IPS-18c (cell line): Measurements from ENCODE around the gene IRAK2.

ENCODE experiments used
- H3K4me3 ChIP-seq: 2 replicates; pipeline ENCODE4 v1.7.0; 2013; ENCODE audit warnings: low read depth, mild to moderate bottlenecking, low read length, moderate library complexity; ENCODE audit not compliant: insufficient read depth
- H3K9me3 ChIP-seq: one replicate; pipeline ENCODE4 v1.6.1; 2013; ENCODE audit warnings: mild to moderate bottlenecking, low read length, moderate library complexity; ENCODE audit not compliant: control insufficient read depth, insufficient read depth

IRAK2 gene

GRCh38 chr3:10198226-10198625 is 33.5 kb downstream of the IRAK2 start:
- H3K4me3 ChIP-seq = no peak overlapping the region

GRCh38 chr3:10198761-10199649 is 34.3 kb downstream of the IRAK2 start:
- Histone ChIP-seq H3K4me3 (no peak overlapping the region), H3K9me3 (no peaks in the 10 kb centered on the region)

More at GRCh38 chr3:10198226-10198625, 33.5 kb downstream of the IRAK2 start:
- no peaks in the 10 kb centered on the region for H3K9me3 ChIP-seq

GRCh38 chr3:10204921-10205320 is 40.2 kb downstream of the IRAK2 start:
- peaks cover 2% of the 10 kb centered on the region for H3K9me3 ChIP-seq
- no peak overlapping the region for H3K4me3 ChIP-seq

- H3K4me3 ChIP-seq = no peak overlapping the region
- peaks cover 2% of the 10 kb centered on the region for H3K9me3 ChIP-seq
These were observed 40.9 kb downstream of the IRAK2 start for GRCh38 chr3:10205451-10206165.

- no peak overlapping the region for H3K4me3 ChIP-seq
- H3K9me3 ChIP-seq = peaks cover 2% of the 10 kb centered on the region
These were observed 41.4 kb downstream of the IRAK2 start for GRCh38 chr3:10206166-10206511.

GRCh38 chr3:10213156-10213792 is 48.6 kb downstream of the IRAK2 start:
- no peak overlapping the region for H3K4me3 ChIP-seq

GRCh38 chr3:10215578-10216368 is 51.1 kb downstream of the IRAK2 start:
- H3K4me3 ChIP-seq = no peak overlapping the region
- H3K9me3 ChIP-seq = peaks cover 2% of the 10 kb centered on the region

More at GRCh38 chr3:10213156-10213792, 48.6 kb downstream of the IRAK2 start:
- H3K9me3 ChIP-seq = peaks cover 4% of the 10 kb centered on the region

GRCh38 chr3:10217359-10217758 is 52.6 kb downstream of the IRAK2 start:
- Histone ChIP-seq H3K9me3 (peaks cover 2% of the 10 kb centered on the region), H3K4me3 (no peak overlapping the region)

GRCh38 chr3:10219737-10220136 is 55.0 kb downstream of the IRAK2 start:
- Histone ChIP-seq H3K4me3 (no peak overlapping the region), H3K9me3 (peaks cover 2% of the 10 kb centered on the region)

- H3K9me3 ChIP-seq = no peaks in the 10 kb centered on the region
- no peak overlapping the region for H3K4me3 ChIP-seq
These were observed 59.2 kb downstream of the IRAK2 start for GRCh38 chr3:10223676-10224639.

- H3K4me3 ChIP-seq = no peak overlapping the region
- H3K9me3 ChIP-seq = no peaks in the 10 kb centered on the region
These were observed 60.3 kb downstream of the IRAK2 start for GRCh38 chr3:10224794-10225665.

GRCh38 chr3:10226293-10226692 is 61.6 kb downstream of the IRAK2 start:
- H3K9me3 ChIP-seq = no peaks in the 10 kb centered on the region
- H3K4me3 ChIP-seq = peak overlapping the region; percentile 21; the same call in 1 of the 2 replicates

- no peak overlapping the region for H3K4me3 ChIP-seq
These were observed 63.7 kb downstream of the IRAK2 start for GRCh38 chr3:10228248-10228950.

GRCh38 chr3:10229576-10229975 is 64.9 kb downstream of the IRAK2 start:
- Histone ChIP-seq H3K9me3 (no peaks in the 10 kb centered on the region), H3K4me3 (no peak overlapping the region)

More at GRCh38 chr3:10228248-10228950, 63.7 kb downstream of the IRAK2 start:
- H3K9me3 ChIP-seq = no peaks in the 10 kb centered on the region

GRCh38 chr3:10232137-10232536 is 67.4 kb downstream of the IRAK2 start:
- no peaks in the 10 kb centered on the region for H3K9me3 ChIP-seq
- no peak overlapping the region for H3K4me3 ChIP-seq
